ENCODE measurements around the gene ZNF217. TPM values are rescaled to one million over a fixed set of nuclear protein-coding genes. Genes with fewer than 3 reads are reported as not detected.
"Not testable (repeated sequence)": the region's sequence is repeated elsewhere in the genome, so short reads cannot be mapped to it uniquely, and the experiment has no call there.

The ZNF217 gene
- total RNA-seq, 1 experiment from 2014 or later: 25.0 TPM

DNA sequence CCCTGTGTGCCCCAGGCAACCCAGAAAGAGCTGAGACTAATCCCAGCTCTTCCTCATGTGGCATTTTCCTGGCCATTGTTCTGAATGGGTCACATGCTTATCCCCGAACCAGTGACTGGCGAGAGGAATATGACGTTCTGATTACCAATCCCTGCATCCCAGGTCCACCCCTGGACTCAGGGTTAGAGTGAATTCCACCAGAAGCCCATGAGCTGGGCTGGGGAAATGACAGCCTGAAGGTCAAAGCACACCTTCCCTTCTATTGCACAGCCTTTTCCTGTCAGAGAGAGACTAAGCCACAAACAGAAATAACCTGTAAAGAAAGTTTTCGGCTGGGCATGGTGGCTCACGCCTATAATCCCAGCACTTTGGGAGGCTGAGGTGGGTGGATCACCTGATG lies 70.9 kb downstream of the ZNF217 start:
- in situ Hi-C loops (cut with HindIII; ENCODE audit: low pct_unique_long_range_greater_than_20kb, low sequenced_read_pairs): no loop called here

GRCh38 chr20:53522026-53522425 lies 71.6 kb downstream of the ZNF217 start:
- DNase-seq (ENCODE audit: low read depth): no peak
- in situ Hi-C loops (cut with HindIII; ENCODE audit: low pct_unique_long_range_greater_than_20kb, low sequenced_read_pairs): no loop called here

More for the DNA sequence above, 70.9 kb downstream of the ZNF217 start:
- DNase-seq (ENCODE audit: low read depth): no peak

- in situ Hi-C loops (cut with HindIII; ENCODE audit: low pct_unique_long_range_greater_than_20kb, low sequenced_read_pairs); DNase-seq (ENCODE audit: low read depth): not testable (repeated sequence)
Observed at GRCh38 chr20:53521421-53521820, 72.2 kb downstream of the ZNF217 start.

DNA sequence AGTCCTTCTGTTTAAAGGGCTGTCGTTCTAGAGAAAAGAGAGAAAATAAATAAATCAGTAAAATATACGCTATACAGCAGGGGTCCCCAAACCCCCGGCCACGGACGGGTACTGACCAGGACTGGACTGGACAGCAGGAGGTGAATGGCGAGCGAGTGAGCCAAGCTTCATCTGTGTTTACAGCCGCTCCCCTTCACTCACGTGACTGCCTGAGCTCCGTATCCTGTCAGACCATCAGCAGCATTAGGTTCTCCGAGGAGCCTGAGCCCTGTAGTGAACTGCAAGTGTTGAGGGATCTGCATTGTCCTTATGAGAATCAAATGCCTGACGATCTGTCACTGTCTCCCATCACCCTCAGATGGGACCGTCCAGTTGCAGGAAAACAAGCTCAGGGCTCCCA lies 76.5 kb downstream of the ZNF217 start:
- no peak for DNase-seq (ENCODE audit: low read depth)
- in situ Hi-C loops (cut with HindIII; ENCODE audit: low pct_unique_long_range_greater_than_20kb, low sequenced_read_pairs): no loop called here

Measured in Caki2 (cell line).